ENCODE results near the gene THAP7.
A peak's percentile ranks its signal among the peaks of the same experiment; 100 is the strongest.
"Not testable (repeated sequence)": the region's sequence is repeated elsewhere in the genome, so short reads cannot be mapped to it uniquely, and the experiment has no call there.

Gene THAP7, protein sequence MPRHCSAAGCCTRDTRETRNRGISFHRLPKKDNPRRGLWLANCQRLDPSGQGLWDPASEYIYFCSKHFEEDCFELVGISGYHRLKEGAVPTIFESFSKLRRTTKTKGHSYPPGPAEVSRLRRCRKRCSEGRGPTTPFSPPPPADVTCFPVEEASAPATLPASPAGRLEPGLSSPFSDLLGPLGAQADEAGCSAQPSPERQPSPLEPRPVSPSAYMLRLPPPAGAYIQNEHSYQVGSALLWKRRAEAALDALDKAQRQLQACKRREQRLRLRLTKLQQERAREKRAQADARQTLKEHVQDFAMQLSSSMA

GRCh38 chr22:21001601-21002325, at the start of gene THAP7:
Gene THAP7 (minus strand): TSS chr22:21002118. CDS start chr22:21001911, 207 bp downstream.
- DNase-seq, result peak; percentile 97

- no peak for DNase-seq
These were observed 49.4 kb upstream of the THAP7 start for GRCh38 chr22:21051145-21051830.

- DNase-seq, result not testable (repeated sequence)
These were observed 47.0 kb upstream of the THAP7 start for GRCh38 chr22:21048965-21049364.

DNA sequence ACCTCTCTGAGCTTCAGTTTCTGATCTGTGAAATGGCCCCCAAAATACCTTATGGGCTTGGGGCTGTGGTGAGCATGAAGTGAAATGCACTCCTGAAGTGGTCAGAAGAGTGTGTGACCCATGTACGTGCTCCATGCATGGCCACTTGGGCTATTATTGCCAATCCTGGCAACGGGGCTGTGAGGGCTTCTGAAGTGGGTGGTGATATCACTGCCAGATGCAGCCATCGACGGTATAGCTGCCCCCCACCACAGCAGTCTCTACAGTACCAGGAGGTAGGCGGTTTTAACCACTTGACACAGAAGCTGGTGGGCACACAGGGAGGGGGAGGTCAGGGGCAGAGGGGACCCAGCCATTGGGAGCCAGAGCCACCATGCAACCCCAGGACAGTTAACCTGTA, 46.5 kb upstream of the THAP7 start:
- DNase-seq, result not testable (repeated sequence)

- no peak for DNase-seq
These were observed 45.8 kb upstream of the THAP7 start for GRCh38 chr22:21047730-21048129.

- no peak for DNase-seq
These were observed 45.2 kb upstream of the THAP7 start for GRCh38 chr22:21047035-21047661.

GRCh38 chr22:21045585-21046294, 43.8 kb upstream of the THAP7 start, which contains the start of gene LRRC74B:
Gene LRRC74B (plus strand): TSS chr22:21045946. CDS start chr22:21045987, 41 bp downstream.
- peak; percentile 67 for DNase-seq

GRCh38 chr22:21044931-21045584, 43.1 kb upstream of the THAP7 start:
- DNase-seq, result no peak

GRCh38 chr22:21043860-21044535, 42.1 kb upstream of the THAP7 start:
- DNase-seq, result no peak

DNA sequence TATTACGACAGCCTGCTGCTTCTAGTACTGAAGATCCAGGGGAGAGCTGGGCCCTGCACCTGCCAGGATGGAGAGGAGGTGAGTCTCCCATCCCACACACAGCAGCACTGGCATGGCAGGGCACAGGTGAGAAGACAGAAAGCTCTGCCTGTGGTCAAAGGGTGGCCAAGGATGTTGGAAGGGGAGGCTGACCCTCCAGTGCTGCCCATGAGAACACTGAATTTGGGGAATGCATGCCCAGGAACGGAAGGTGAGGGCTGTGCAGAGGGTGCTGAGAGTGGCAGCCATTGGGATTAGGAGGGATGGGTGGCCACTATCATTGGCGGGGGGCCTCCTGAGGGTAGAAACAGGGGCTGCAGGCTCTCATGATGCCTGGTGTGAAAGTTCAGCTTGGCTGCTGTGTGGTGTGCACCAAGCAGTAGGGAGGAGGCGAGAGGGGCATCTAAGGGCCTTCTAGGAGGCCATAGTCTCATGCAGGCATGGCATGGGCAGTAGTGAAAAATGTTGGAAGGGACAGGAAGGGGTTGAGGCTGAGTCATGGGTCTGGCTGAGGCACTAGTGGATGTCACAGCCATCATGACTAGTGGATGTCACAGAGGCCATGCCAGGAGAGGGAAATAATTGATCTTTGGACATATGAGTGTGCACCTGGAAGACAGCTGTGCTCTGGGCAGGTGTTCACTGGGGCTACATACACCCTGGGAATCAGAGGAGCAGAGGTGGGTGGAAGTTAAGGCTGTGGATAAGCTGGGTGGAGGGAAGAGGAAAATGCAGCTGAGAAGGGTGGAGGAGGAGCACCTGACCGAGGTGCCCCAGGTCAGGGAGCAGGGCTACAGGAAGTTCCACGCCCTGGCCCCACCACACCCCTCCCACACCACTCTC, 41.3 kb upstream of the THAP7 start:
- no peak for DNase-seq

- DNase-seq, result no peak
These were observed 40.0 kb upstream of the THAP7 start for GRCh38 chr22:21041937-21042336.

- not testable (repeated sequence) for DNase-seq
These were observed 37.2 kb upstream of the THAP7 start for GRCh38 chr22:21039158-21039557.

- no peak for DNase-seq
These were observed 36.5 kb upstream of the THAP7 start for GRCh38 chr22:21038405-21038804.

- DNase-seq, result no peak
These were observed 33.1 kb upstream of the THAP7 start for GRCh38 chr22:21034989-21035388.

GRCh38 chr22:21033895-21034294, 32.0 kb upstream of the THAP7 start:
- DNase-seq, result no peak

GRCh38 chr22:21032868-21033688, 31.2 kb upstream of the THAP7 start:
- DNase-seq, result no peak

- DNase-seq, result no peak
These were observed 30.3 kb upstream of the THAP7 start, which contains the start of gene SLC7A4 for GRCh38 chr22:21032037-21032867. Gene SLC7A4 (minus strand): TSS chr22:21032561. CDS start chr22:21031812, 749 bp downstream.

DNA sequence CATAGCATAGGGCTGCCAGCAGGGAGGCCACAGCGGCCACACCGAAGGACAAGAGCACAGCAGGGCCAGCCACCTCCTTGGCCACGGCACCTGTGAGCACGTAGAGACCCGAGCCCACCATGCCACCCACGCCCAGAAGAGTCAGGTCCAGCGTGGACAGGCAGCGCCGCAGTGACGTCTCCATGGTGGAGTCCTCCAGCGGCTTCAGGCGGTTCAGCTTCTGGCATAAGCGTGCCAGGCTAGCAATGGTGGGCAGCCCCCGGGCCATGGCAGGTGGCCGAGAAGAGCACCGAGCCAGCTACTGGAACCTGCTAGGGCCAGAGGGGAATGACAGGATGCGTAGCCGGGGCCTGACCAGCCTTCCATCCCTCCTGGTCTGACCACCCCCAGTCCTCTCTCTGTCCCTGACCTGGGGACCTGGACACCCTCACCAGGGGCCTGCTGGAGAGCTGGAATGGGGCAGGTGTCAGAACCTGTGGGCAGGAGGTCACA, 29.7 kb upstream of the THAP7 start:
- no peak for DNase-seq

All from activated CD4-positive, alpha-beta T cell treated with anti-CD3 and anti-CD28 coated beads, Interleukin-2, amount 50 U/mL, for 1 hour (primary cell).